Measurements from ENCODE around the gene PPP6R3.

GRCh38 chr11:68498903-68499883 lies 38.6 kb downstream of the PPP6R3 start:
- TF ChIP-seq REST (IDR thresholded peaks at IDR 0.05; ENCODE audit: low read depth, low read length) (no peak), FOXJ3 (CRISPR knock-in tag; IDR thresholded peaks at IDR 0.05) (no peak), RAD21 (IDR thresholded peaks at IDR 0.05; ENCODE audit: low read length) (no peak), ELF1 (IDR thresholded peaks at IDR 0.05) (no peak), CTCF (IDR thresholded peaks at IDR 0.05) (no peak)

Data from SK-N-SH (cell line).